Testis (tissue), 3 donors: ENCODE measurements around the gene IFITM2. TPM values are rescaled to one million over a fixed set of nuclear protein-coding genes. Genes with fewer than 3 reads are reported as not detected.
"Not testable (repeated sequence)": the region's sequence is repeated elsewhere in the genome, so short reads cannot be mapped to it uniquely, and the experiment has no call there.

Experiments used
- DNase-seq: peaks from one replicate; pipeline ENCODE4 v3.0.0-alpha.2; 2019
- H3K27ac ChIP-seq, 2 donors: fragments of 200-600 bp; sonication (generic); one replicate each; pipeline ENCODE4 v1.5.1; 2019
- H3K27me3 ChIP-seq: fragments of 200-600 bp; sonication (generic); one replicate; pipeline ENCODE4 v1.5.1; 2019
- H3K36me3 ChIP-seq: fragments of 200-600 bp; sonication (generic); one replicate; pipeline ENCODE4 v1.5.1; 2017; ENCODE audit warnings: low read depth; ENCODE audit errors: missing control alignments
- H3K4me1 ChIP-seq: fragments of 200-600 bp; sonication (generic); one replicate; pipeline ENCODE4 v1.5.1; 2019
- H3K4me3 ChIP-seq, 2 donors: fragments of 200-600 bp; sonication (generic); one replicate each; pipeline ENCODE4 v1.5.1; 2017 to 2019
- H3K9me3 ChIP-seq: fragments of 200-600 bp; sonication (generic); one replicate; pipeline ENCODE4 v1.5.1; 2017
- POLR2A ChIP-seq: fragments of 450-650 bp; IDR thresholded peaks from one replicate; pipeline ENCODE4 v1.6.1; 2017; ENCODE audit warnings: antibody characterized with exemption, mild to moderate bottlenecking, moderate library complexity
- WGBS, 2 donors: methylation state at CpG; one replicate each; pipeline ENCODE4 v1.1.5; 2018; 5-methylcytosine and 5-hydroxymethylcytosine counted together
- intact Hi-C: fragments of 100-400 bp; cut with DNase I; formaldehyde crosslinking; loops from one replicate; pipeline ENCODE4 v1.15.1; 2023; ENCODE audit warnings: low total_unique reads
- polyA plus RNA-seq: library from polyadenylated mRNA; stranded (reverse); fragments of 350-450 nt; fragmentation: Illumina TruSeq; extraction: RNeasy Lipid Tissue Mini Kit (QIAGEN cat#74804); gene quantifications from one replicate; pipeline ENCODE4 v1.2.3, GENCODE V29; 2014; ENCODE audit warnings: low read depth, low replicate concordance; ENCODE audit not compliant: insufficient read depth
- total RNA-seq, 2 donors: library from RNA; depleted of rRNA; stranded (reverse); fragments of >200 nt; gene quantifications; one replicate each; pipeline ENCODE4 v1.2.3, GENCODE V29; 2016
- TF ChIP-seq, protein P1 (sequence below), 3 experiments: fragments of 450-650 bp in 2 of 3; fragments of 200-600 bp in 1 of 3; sonication (generic) in 1 of 3; IDR thresholded peaks; one replicate each; pipeline ENCODE4 v1.5.1; 2016 to 2019; ENCODE audit warnings: antibody characterized with exemption in 3 of 3, mild to moderate bottlenecking in 2 of 3, moderate library complexity in 1 of 3

Gene IFITM2
- total and polyA plus RNA-seq, 3 donors from 2014 or later, result 119 to 283 (median 169) TPM

DNA sequence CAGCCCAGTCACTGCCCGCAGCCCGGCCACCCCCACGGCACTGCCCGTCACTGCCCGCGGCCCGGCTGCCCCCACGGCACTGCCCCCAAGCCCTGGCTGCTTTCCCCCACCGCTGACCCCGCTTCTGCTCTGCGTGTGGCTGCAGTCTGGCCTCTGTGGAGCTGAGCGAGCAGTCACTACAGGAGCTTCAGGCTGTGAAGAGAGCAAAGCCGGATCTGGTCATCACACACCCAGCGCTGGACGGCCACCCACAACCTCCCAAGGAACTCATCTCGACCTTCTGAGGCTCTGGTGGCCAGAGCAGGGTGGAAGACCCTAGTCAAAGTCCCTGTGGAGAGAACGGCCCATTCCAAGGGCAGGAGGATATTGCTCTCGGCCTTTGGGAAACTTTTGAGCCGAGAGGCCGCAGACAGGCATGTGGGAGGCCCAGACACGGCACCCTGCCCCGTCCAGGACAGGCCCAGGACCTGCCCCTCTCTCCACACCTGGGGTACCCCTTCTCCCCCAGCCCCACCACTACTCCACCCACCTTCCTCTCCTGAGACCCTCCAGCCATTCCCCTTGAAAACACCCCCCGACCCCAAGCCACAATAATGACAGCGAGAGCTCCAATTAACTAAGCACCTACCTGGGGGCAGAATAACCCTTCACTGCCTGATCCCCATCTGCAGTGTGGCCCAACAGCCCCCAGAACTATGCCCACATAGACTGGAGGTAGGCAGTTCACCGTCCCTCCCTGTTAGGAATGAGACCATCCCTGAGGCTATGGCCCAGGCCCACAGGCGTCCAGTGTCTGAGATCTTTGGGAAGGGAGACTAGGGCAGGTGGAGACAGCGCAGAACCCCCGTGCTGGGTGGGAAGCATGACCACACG is 22.4 kb upstream of the IFITM2 start:
- H3K27me3 ChIP-seq, result no peaks in the 10 kb centered on the region
- 78 to 80% methylated on average over 15 to 29 of the region's 29 CpGs for whole genome bisulfite sequencing, 2 donors
- H3K9me3 ChIP-seq, result no peaks in the 10 kb centered on the region
- TF ChIP-seq POLR2A, result no peak
- TF ChIP-seq, protein P1, sequence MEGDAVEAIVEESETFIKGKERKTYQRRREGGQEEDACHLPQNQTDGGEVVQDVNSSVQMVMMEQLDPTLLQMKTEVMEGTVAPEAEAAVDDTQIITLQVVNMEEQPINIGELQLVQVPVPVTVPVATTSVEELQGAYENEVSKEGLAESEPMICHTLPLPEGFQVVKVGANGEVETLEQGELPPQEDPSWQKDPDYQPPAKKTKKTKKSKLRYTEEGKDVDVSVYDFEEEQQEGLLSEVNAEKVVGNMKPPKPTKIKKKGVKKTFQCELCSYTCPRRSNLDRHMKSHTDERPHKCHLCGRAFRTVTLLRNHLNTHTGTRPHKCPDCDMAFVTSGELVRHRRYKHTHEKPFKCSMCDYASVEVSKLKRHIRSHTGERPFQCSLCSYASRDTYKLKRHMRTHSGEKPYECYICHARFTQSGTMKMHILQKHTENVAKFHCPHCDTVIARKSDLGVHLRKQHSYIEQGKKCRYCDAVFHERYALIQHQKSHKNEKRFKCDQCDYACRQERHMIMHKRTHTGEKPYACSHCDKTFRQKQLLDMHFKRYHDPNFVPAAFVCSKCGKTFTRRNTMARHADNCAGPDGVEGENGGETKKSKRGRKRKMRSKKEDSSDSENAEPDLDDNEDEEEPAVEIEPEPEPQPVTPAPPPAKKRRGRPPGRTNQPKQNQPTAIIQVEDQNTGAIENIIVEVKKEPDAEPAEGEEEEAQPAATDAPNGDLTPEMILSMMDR (IDR thresholded peaks at IDR 0.05), result no peak
- intact Hi-C loops, result no loop called here
- peak; percentile 13 for DNase-seq
- no peak overlapping the region for H3K4me3 ChIP-seq
- H3K36me3 ChIP-seq, result no peaks in the 10 kb centered on the region
- no peak overlapping the region for H3K27ac ChIP-seq
- H3K4me1 ChIP-seq, result peaks cover 12% of the 10 kb centered on the region

DNA sequence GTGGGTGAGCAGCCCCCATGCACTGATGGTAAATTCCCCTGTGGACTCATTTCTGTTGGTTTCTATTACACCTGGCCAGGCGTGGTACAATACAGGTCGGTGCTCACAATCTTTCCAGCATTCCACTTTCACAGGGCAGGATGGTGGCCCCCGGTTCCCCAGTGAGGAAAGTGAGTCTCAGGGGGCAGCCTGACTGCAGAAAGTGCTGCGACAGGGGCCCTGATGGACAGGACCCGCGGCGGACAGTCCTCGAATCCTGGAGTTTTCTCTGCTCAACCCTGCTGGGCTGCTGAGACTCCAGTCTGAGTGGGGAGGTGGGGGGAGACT is 21.8 kb upstream of the IFITM2 start:
- Histone ChIP-seq H3K36me3 (no peaks in the 10 kb centered on the region), H3K4me1 (peaks cover 12% of the 10 kb centered on the region), H3K4me3 (no peak overlapping the region), H3K27me3 (no peaks in the 10 kb centered on the region), H3K27ac (no peak overlapping the region), H3K9me3 (no peaks in the 10 kb centered on the region)
- WGBS, 2 donors, result 82 to 90% methylated on average over 4 to 8 of the region's 8 CpGs
- TF ChIP-seq, protein P1 (IDR thresholded peaks at IDR 0.05), result no peak
- TF ChIP-seq POLR2A, result no peak
- no peak for DNase-seq
- intact Hi-C loops, result no loop called here

DNA sequence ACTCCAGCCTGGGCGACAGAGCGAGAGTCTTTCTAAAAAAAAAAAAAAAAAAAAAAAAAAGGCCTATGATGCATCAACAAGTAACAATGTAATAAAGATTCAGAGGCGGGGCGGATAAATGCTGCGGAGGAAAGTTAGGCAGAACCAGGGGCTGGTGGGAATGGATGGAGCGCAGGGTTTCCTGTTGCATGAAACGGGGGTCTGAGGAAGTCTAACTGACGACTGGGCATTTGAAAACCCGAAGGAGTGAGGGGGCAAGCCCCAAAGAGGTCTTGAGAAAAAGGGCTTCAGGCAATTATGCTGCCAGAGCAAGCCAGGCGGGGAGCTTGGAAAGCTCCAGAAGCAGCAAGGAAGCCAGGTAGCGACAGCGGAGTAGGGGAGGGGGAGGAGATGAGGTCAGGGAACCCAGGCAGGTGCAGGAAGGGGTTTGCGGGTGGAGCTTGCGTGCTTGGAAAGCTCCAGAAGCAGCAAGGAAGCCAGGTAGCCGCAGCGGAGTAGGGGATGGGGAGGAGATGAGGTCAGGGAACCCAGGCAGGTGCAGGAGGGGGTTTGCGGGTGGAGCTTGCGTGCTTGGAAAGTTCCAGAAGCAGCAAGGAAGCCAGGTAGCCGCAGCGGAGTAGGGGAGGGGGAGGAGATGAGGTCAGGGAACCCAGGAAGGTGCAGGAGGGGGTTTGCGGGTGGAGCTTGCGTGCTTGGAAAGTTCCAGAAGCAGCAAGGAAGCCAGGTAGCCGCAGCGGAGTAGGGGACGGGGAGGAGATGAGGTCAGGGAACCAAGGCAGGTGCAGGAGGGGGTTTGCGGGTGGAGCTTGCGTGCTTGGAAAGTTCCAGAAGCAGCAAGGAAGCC is 20.4 kb upstream of the IFITM2 start:
- H3K27ac ChIP-seq, H3K36me3 ChIP-seq, intact Hi-C loops, H3K4me1 ChIP-seq, H3K9me3 ChIP-seq, H3K27me3 ChIP-seq: not testable (repeated sequence)
- WGBS, 2 donors, result 60 to 67% methylated on average over 27 of the region's 27 CpGs
- DNase-seq, result peak; percentile 54
- peak overlapping the region in 1 of 2 donors; percentile 68 for H3K4me3 ChIP-seq

DNA sequence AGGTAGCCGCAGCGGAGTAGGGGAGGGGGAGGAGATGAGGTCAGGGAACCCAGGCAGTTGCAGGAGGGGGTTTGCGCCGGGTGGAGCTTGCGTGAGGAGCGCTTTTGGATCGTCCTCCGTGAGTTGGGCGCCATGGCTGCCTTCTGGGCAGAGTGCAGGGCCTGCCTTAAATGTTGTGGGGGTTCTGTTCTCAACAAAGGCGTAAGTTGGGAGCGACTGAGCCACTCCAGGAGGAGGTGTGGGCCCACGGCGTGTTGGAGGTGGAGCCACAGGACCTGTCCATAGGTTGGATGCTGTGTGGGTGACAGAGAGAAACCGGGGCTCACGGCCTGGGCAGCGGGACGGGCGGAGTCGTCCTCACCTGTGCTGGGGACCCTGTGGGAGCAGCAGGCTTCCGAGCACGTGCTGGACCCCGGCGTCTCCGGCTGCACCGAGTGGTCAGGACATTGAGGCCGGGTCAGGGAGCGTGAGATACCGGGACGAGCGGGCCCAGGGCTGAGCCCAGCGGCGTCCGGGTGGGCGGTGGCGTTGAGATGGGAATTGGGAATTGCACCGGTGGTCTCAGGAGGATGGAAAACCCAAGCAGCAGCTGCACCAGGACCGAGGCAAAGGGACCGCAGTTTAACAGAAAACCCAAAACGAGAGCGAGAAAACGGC is 19.7 kb upstream of the IFITM2 start:
- DNase-seq, result no peak
- intact Hi-C loops, result no loop called here
- peak overlapping the region in 1 of 2 donors; percentile 77 for H3K27ac ChIP-seq
- WGBS, 2 donors, result 28 to 33% methylated on average over 37 to 41 of the region's 41 CpGs
- H3K4me1 ChIP-seq, result peaks cover 4% of the 10 kb centered on the region
- H3K4me3 ChIP-seq, result peak overlapping the region; percentile 62 to 68
- TF ChIP-seq, protein P1 (IDR thresholded peaks at IDR 0.05), result no peak
- no peak for TF ChIP-seq POLR2A
- no peaks in the 10 kb centered on the region for H3K27me3 ChIP-seq
- H3K36me3 ChIP-seq, result no peaks in the 10 kb centered on the region
- no peaks in the 10 kb centered on the region for H3K9me3 ChIP-seq
